K562 (cell line): ENCODE results near the gene SLC24A3.

Source experiments
- EZH2 ChIP-seq: IDR thresholded peaks from 2 replicates; pipeline ENCODE4 v1.6.1; 2012; ENCODE audit warnings: low read depth, mild to moderate bottlenecking, inconsistent platforms, low read length, borderline replicate concordance
- NR3C1 ChIP-seq: sonication (generic); formaldehyde crosslinking; IDR thresholded peaks from 2 replicates; pipeline ENCODE4 v1.8.1; 2022; ENCODE audit warnings: missing genetic modification reagents

- no peak for TF ChIP-seq EZH2
- no peak for TF ChIP-seq NR3C1
Measured at GRCh38 chr20:19661717-19662636, 449.5 kb downstream of the SLC24A3 start.
